NCI-H2107 treated with DMSO at 0.1 percent for 48 hours (cell line): ENCODE data around the gene SORBS2.

Experiments
- DNase-seq: peaks from one replicate; lab custom pipeline; 2025; ENCODE audit not compliant: unreplicated experiment; lab: John Stamatoyannopoulos, UW

Gene SORBS2

GRCh38 chr4:185644408-185644807 is 167.6 kb downstream of the SORBS2 start:
- DNase-seq, result no peak

DNA sequence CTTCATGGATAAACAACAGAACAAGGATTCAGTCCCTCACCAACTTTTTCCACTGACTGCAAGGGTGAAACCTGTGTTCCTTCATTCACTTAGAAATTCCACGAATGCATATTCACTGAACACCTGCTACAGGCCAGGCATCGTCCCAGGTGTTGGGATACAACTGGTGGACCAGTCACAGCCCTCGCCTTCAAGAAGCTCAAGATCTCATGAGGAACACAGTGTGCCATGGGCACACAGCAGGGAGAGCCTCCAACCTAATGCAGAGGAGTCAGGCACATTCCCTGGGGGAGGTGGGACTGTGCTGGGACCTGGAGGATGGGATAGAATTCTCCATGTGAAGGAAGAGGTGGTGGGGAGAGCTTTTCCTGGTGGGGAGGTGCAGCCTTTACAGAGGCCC is 169.1 kb downstream of the SORBS2 start:
- DNase-seq, result no peak

GRCh38 chr4:185640811-185641675 is 171.0 kb downstream of the SORBS2 start:
- DNase-seq, result peak; percentile 2

- DNase-seq, result no peak
Measured at GRCh38 chr4:185638548-185639301, 173.3 kb downstream of the SORBS2 start.

DNA sequence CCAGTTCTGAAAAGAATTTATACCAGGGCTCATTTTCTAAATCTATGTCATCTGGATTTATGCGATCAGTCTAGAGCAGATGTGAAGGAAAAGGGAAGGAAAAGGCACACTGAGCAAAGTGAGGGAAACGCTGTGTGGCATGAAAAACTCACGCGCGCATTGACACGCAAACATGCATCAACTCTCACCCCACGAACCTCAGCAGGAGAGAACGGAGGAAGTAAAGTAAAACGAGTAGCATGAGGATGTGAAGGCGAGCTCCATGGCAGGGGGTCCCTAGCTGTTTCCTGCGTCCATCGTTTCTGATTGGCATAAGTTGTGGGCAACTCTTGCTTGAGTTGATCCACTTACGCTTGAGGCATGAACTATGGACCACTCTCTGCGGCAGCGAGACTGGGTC is 173.9 kb downstream of the SORBS2 start:
- no peak for DNase-seq

- no peak for DNase-seq
Measured at GRCh38 chr4:185637163-185637875, 174.7 kb downstream of the SORBS2 start.

- no peak for DNase-seq
Measured at GRCh38 chr4:185634066-185634652, 177.8 kb downstream of the SORBS2 start.

DNA sequence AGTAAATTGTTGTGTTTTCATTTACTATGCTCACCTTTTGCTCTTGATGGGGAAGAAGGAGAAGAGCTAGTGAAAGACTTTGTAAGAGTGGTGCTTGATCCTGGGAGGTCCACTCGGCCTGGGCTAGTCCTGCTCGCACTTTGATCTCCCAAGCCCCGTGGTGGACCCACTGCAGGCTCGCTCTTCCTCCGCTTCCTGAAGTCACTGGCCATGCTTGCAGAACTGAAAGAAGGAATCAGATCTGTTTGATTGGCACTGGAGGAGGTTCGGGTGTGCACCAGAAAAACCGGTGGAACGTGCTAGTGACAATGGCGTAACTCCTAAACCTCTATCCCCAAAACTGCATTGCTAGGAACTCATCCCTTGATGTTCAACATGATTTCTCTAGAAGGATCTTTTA is 185.2 kb downstream of the SORBS2 start:
- no peak for DNase-seq

- no peak for DNase-seq
Measured at GRCh38 chr4:185625503-185625902, 186.5 kb downstream of the SORBS2 start.

DNA sequence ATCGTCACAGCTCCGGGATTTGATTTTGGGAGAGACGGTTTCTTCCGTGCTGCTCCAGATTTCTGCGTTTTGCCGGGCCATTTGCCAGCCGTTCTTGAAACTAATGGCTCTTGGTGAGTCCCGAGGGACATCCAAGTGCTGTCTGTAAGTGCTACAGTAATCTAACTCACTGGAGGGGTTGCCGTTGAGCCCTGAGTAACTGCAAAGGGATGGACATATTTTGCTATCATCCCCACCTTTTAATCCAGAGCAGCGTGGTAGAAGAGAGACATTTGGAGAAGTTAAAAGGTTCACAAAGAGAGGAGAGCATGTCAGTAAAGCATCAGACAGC is 187.8 kb downstream of the SORBS2 start:
- no peak for DNase-seq

DNA sequence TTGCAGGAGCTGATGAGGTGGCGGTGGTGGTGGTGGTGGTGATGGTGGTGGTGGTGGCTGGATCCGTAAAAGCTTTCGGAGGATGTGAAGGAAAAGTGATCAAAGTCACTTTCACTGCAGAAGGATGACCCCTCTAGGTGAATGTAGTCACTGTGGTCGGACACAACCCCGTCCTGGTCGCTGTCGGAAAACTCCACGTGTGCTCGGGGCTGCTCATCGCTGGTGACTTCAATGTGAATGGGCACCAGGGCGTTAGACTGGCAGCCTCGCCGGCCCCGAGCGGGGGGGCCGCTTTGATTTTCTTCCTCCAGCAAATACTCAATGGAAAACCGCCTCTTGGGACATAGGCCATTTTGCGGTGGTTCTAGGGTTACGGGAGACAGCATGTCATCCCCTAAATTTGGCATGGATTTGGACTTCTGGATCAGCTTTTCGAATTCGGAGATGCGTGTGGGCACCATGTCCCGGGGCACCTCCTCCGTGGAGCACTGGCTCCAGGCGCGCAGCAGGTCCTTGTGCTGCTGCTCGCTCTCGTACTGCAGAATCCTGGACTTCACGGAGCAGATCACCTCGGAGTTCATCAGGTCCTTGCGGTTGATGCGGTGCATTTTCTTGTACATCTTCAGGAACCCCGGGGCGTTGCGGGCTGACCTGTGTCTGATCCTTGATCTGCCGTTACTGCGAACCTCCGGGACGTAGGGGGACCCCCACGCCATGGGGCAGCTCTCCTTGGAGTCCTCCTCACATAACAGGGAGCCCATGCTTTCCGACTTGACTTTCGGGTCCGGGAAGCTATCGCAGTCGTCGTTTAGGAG is 188.3 kb downstream of the SORBS2 start:
- no peak for DNase-seq

DNA sequence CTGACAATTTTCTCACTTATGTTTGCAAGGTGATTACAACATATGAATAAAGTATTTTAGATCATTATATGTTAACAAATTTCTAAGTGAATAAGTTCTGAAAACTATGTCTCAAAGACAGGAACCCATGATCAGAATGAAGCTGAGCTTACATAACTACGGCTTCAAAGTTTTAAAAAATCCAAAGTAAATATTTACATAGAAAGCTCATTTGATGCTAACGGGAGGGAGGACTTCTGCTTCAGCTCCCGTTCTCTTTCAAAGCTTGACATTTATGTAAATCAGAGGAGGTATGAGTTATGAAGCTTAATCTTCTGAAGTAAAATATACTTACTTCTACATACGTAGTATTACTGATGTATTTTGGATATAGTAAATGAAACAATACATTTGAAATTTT is 203.8 kb downstream of the SORBS2 start:
- no peak for DNase-seq

GRCh38 chr4:185602397-185602796 is 209.6 kb downstream of the SORBS2 start:
- DNase-seq, result no peak

DNA sequence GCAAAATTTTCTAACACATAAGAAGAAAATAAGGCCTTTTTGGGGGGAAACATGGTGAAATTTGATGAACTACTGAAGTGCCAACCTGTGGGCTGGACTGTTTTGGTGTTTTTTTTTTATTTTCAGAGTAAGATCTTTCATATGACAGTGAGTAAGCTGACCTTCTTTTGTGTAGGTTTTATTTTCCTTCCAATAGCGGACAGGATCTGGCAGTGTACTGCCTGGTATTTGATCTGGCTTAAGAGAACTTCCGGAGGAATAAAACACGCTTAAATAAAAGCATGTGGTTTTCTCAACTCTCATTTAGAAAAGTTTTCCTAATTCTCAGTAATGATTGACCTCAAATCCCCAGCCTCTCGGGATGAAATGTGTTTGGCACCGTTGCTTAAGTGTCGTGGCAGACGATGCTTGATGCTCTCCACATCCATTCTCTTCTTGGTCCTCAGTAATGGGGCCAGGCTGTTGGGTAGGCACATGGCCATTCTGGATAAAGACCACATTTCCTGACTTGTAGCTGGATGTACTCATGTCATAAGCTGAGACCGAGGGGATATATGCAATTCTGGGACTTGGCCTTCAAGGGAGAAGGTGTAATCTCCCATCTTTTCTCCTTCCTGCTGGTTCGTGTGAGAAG is 211.1 kb downstream of the SORBS2 start:
- DNase-seq, result no peak

DNA sequence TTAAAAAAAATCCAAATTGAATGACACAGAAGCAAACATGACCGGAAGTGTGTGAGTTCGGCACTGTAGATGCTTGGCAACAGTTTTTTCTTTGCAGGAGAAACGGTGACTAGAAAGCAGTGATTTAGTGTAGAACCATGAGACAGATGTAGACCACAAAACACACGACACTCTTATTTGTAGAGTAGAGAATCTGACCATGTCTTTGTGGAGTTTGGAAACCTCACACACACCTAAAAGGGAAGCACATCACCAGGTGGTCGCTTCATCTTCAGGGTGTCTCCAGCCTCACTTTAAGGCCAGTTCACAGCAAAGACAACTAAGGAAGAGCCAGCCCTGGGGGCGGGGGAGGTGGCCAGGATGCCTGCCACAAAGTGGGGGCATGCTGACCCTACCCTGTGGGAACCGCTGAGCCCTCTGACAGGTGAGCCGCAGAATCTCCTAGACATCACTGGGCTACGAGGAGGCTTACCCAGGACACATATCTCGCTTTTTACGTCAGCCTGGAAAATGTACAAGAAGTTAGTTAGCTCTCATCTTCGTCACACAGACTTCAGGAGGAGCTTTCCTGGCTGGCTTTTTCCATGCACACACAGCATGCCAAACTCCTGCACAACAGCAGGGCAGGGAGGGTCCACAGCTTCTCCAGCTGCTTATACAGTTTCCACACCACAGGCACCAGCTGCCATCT is 212.3 kb downstream of the SORBS2 start:
- no peak for DNase-seq

DNA sequence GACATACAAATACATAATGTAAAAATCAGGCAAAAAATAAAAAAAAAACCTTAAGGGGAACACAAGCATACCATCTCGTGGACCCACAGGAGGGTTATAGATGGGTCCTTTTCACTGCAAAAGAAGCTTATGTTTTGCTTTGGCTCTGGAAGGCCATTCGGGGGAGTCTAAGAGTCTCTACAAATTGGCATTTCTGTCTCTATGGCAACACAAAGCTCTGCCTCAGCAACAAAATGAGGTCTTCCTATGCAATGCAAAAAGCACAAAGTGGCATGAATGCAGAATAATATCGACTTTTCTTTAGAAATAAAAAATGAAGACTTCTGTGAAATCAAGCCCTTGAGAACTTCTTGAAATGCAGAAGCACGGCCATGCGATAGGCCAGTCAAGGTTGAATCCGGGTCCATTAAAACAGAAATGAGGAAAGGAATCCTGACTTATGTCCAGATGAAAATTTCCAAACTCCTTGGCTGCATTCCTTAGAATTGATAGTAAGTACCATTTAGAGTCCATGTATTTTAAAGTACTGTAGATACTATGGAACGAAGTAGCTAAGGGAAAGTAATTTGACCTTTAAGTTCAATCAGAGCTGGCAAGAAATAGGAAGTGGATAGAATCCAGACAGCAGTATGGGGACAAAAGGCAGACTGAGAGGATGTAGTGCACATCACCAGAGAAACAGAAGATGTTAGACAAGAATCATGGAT is 213.0 kb downstream of the SORBS2 start:
- no peak for DNase-seq

DNA sequence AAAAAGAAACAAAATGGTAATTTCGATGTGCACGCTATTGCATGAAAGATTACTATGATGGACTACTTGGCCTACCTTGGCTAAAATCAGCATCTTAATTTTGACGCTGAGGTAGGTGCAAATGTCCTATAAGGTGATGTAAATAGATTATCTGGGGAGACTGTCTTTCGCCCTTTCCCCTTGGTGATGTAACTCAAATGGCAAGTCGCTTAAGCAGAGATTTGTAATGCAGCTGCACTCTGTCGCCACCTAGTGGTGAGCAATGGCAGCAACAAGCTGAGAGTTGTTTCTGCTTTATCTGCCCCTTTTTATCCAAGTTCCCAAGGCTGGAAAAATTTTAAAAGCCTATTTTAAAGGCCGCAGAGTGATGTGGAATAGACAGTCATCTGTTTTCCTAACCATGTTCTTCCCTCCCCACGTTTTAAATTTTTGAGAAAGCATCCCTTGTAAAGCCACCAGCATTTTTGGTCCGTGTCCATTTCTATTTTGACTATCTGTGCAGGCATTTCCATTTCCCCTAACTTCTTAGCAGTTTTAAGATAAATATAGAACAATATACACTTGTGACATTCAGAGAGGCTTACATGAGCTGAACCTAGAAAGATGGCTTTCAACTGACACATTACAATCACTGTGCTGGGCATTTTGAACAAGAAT is 214.3 kb downstream of the SORBS2 start:
- DNase-seq, result peak; percentile 35

DNA sequence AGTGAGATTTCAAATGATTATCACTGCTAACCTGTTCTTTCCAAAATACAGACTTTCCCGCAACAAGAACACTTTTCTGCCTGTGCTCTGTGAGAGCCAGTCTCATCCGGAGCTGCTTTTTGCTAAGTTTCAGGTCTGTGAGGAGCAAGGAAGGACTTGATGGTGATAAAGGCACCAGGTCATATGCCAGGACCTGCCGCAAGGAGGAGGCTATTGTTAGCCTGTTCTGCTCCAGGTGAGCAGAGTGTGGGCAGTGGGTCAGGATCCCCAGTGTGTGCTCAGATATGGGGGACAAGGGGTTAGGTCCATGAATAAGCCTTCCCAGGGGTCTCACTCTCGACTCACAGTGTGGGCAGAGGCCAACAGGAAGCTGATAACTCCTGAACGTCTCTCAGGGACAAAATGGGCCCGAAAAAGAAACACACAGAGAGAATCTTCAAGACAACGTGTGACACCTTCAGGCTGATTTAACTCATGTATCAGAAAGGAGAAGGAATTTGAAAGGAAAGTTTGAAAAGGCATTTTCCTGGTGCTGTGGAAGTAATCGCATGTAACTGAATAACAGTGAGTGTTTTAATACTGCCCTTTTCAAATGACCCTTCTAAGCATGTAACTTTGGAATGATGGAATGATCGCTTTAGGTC is 219.0 kb downstream of the SORBS2 start:
- no peak for DNase-seq
